H9 (cell line): Measurements from ENCODE around the gene POLN. TPM values are rescaled to one million over a fixed set of nuclear protein-coding genes. Genes with fewer than 3 reads are reported as not detected.

Experiments
- DNase-seq: peaks from one replicate; pipeline ENCODE4 v3.0.0-alpha.2; 2017
- H2AFZ ChIP-seq: one replicate; pipeline ENCODE4 v1.6.1; 2013; ENCODE audit warnings: mild to moderate bottlenecking, low read length, control low read depth, moderate library complexity
- H2AK5ac ChIP-seq: 2 replicates; pipeline ENCODE4 v1.6.1; 2013; ENCODE audit warnings: low read length, control low read depth, mixed read lengths; ENCODE audit not compliant: insufficient read length
- H2BK120ac ChIP-seq: one replicate; pipeline ENCODE4 v1.6.1; 2013; ENCODE audit warnings: low read depth, mild to moderate bottlenecking, low read length, control low read depth, inconsistent platforms; ENCODE audit not compliant: poor library complexity, severe bottlenecking
- H2BK12ac ChIP-seq: 2 replicates; pipeline ENCODE4 v1.6.1; 2013; ENCODE audit warnings: low read length, control low read depth, mixed read lengths, low read depth; ENCODE audit not compliant: insufficient read length
- H2BK15ac ChIP-seq: 2 replicates; pipeline ENCODE4 v1.6.1; 2013; ENCODE audit warnings: low read depth, low read length, control low read depth
- H2BK20ac ChIP-seq: one replicate; pipeline ENCODE4 v1.6.1; 2013; ENCODE audit warnings: low read depth, mild to moderate bottlenecking, low read length, control low read depth, inconsistent platforms; ENCODE audit not compliant: poor library complexity, severe bottlenecking
- H2BK5ac ChIP-seq: 2 replicates; pipeline ENCODE4 v1.6.1; 2013; ENCODE audit warnings: low read length, control low read depth, mixed read lengths; ENCODE audit not compliant: insufficient read length
- H3K14ac ChIP-seq: 2 replicates; pipeline ENCODE4 v1.6.1; 2013; ENCODE audit warnings: low read length, control low read depth; ENCODE audit not compliant: insufficient read depth
- H3K18ac ChIP-seq: 2 replicates; pipeline ENCODE4 v1.6.1; 2013; ENCODE audit warnings: low read depth, mild to moderate bottlenecking, mixed read lengths, low read length, control low read depth; ENCODE audit not compliant: insufficient read length
- H3K23ac ChIP-seq: 2 replicates; pipeline ENCODE4 v1.6.1; 2013; ENCODE audit warnings: low read length, control low read depth, mixed read lengths, low read depth; ENCODE audit not compliant: insufficient read length
- H3K23me2 ChIP-seq: 2 replicates; pipeline ENCODE4 v1.6.1; 2013; ENCODE audit warnings: low read depth, mild to moderate bottlenecking, mixed read lengths, low read length, control low read depth; ENCODE audit not compliant: insufficient read length, poor library complexity, severe bottlenecking
- H3K27ac ChIP-seq: 2 replicates; pipeline ENCODE4 v1.5.1; 2013; ENCODE audit warnings: low read length, control low read depth, mixed read lengths, low read depth; ENCODE audit not compliant: insufficient read length
- H3K27me3 ChIP-seq: 2 replicates; pipeline ENCODE4 v1.6.1; 2013; ENCODE audit warnings: low read length, control low read depth, inconsistent platforms; ENCODE audit not compliant: insufficient read depth
- H3K4ac ChIP-seq: 2 replicates; pipeline ENCODE4 v1.6.1; 2013; ENCODE audit warnings: low read depth, mild to moderate bottlenecking, control low read depth, inconsistent platforms, low read length, moderate library complexity
- H3K4me1 ChIP-seq: 2 replicates; pipeline ENCODE4 v1.6.1; 2013; ENCODE audit warnings: low read length, control low read depth, inconsistent platforms; ENCODE audit not compliant: insufficient read depth
- H3K4me2 ChIP-seq: 2 replicates; pipeline ENCODE4 v1.6.1; 2013; ENCODE audit warnings: low read length, control low read depth, mixed read lengths; ENCODE audit not compliant: insufficient read length, insufficient read depth
- H3K56ac ChIP-seq: 2 replicates; pipeline ENCODE4 v1.6.1; 2013; ENCODE audit warnings: low read depth, mild to moderate bottlenecking, mixed read lengths, low read length, control low read depth; ENCODE audit not compliant: insufficient read length
- H3K79me1 ChIP-seq: 2 replicates; pipeline ENCODE4 v1.6.1; 2013; ENCODE audit warnings: low read depth, mild to moderate bottlenecking, moderate library complexity, low read length, control low read depth, inconsistent platforms; ENCODE audit not compliant: insufficient read depth, poor library complexity, severe bottlenecking
- H3K79me2 ChIP-seq: 2 replicates; pipeline ENCODE4 v1.6.1; 2013; ENCODE audit warnings: low read length, control low read depth, inconsistent platforms; ENCODE audit not compliant: insufficient read depth
- H3K9ac ChIP-seq: 2 replicates; pipeline ENCODE4 v1.6.1; 2013; ENCODE audit warnings: low read length, control low read depth, mixed read lengths; ENCODE audit not compliant: insufficient read length; ENCODE audit errors: extremely low read depth
- H3K9me3 ChIP-seq: one replicate; pipeline ENCODE4 v1.6.1; 2013; ENCODE audit warnings: low read depth, low read length, inconsistent platforms; ENCODE audit not compliant: control insufficient read depth
- H3T11ph ChIP-seq: one replicate; pipeline ENCODE4 v1.6.1; 2013; ENCODE audit warnings: mild to moderate bottlenecking, low read length, control low read depth, inconsistent platforms
- H4K20me1 ChIP-seq: one replicate; pipeline ENCODE4 v1.6.1; 2013; ENCODE audit not compliant: control insufficient read depth, insufficient read length, insufficient read depth
- H4K5ac ChIP-seq: 2 replicates; pipeline ENCODE4 v1.6.1; 2013; ENCODE audit warnings: low read depth, mild to moderate bottlenecking, mixed read lengths, low read length, control low read depth; ENCODE audit not compliant: insufficient read length
- H4K8ac ChIP-seq: replicated peaks from 2 replicates; pipeline ENCODE4 v1.6.1; 2013; ENCODE audit warnings: low read length, control low read depth, mixed read lengths, low read depth; ENCODE audit not compliant: insufficient read length
- H4K91ac ChIP-seq: 2 replicates; pipeline ENCODE4 v1.6.1; 2013; ENCODE audit warnings: low read depth, mild to moderate bottlenecking, moderate library complexity, mixed read lengths, low read length, control low read depth; ENCODE audit not compliant: insufficient read length
- H3K27ac Mint-ChIP-seq, 3 experiments: 2 replicates in 2 of 3; 3 replicates in 1 of 3; pipeline ENCODE4 v1.8.0; 2020 to 2021; ENCODE audit warnings: mixed read lengths in 3 of 3, mild to moderate bottlenecking in 1 of 3, moderate library complexity in 1 of 3
- H3K27me3 Mint-ChIP-seq: 2 replicates; pipeline ENCODE4 v1.8.0; 2021; ENCODE audit warnings: low read depth, mild to moderate bottlenecking, moderate library complexity, mixed read lengths
- H3K36me3 Mint-ChIP-seq, 3 experiments: 2 replicates in 2 of 3; 3 replicates in 1 of 3; pipeline ENCODE4 v1.8.0; 2020 to 2021; ENCODE audit warnings: low read depth in 3 of 3, mixed read lengths in 3 of 3; ENCODE audit not compliant: insufficient read depth in 1 of 3
- H3K4me1 Mint-ChIP-seq, 2 experiments: 2 replicates each; pipeline ENCODE4 v1.8.0; 2020; ENCODE audit warnings: mixed read lengths in 2 of 2
- H3K4me3 Mint-ChIP-seq, 2 experiments: 2 replicates in 1 of 2; 3 replicates in 1 of 2; pipeline ENCODE4 v1.8.0; 2020 to 2021; ENCODE audit warnings: mild to moderate bottlenecking in 2 of 2, mixed read lengths in 2 of 2, moderate library complexity in 1 of 2
- H3K9me3 Mint-ChIP-seq, 2 experiments: 2 replicates in 1 of 2; 3 replicates in 1 of 2; pipeline ENCODE4 v1.8.0; 2020; ENCODE audit warnings: mild to moderate bottlenecking in 2 of 2, mixed read lengths in 2 of 2, moderate library complexity in 1 of 2
- WGBS: extraction: QIAGEN DNeasy Blood & Tissue Kit; methylation state at CpG from one replicate; pipeline ENCODE4 v1.1.7; 2013; ENCODE audit warnings: missing lambda C conversion rate, low lambda C conversion rate, mixed read lengths; ENCODE audit not compliant: insufficient read length; ENCODE audit errors: extremely low coverage; 5-methylcytosine and 5-hydroxymethylcytosine counted together
- total RNA-seq: library from RNA; stranded (reverse); gene quantifications from 2 replicates; pipeline ENCODE4 v1.2.1, GENCODE V29; 2021
- TF ChIP-seq, protein P1 (sequence below): fragments of 200-600 bp; sonication (generic); conservative IDR thresholded peaks from 3 replicates; pipeline ENCODE4 v1.8.0; 2021; ENCODE audit warnings: antibody characterized with exemption, mild to moderate bottlenecking

Gene POLN
- total RNA-seq, 1 experiment from 2014 or later: 0.74 TPM

DNA sequence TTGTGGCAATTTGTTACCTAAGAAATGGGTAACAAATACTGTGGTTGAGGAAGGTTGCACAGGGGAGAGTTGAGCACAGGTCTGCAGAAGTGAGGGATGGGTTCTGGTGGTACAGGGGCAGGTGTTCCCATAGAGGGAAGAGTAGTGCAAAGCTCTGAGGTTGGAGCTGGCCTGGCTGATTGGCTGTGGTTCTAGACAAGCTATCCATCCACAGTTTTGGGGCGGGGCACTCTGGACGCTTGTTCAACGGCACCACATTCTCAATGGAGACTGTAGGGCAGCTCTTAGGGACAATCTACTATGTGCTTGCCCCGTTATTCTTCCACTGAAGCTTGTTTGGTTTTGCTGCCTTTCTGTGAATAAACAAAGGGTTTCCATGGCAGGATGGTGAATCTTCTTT, 147.4 kb downstream of the POLN start:
- Mint-ChIP-seq H3K27me3 (peaks cover 23% of the 10 kb centered on the region), H3K9me3 (peaks cover 11 to 12% of the 10 kb centered on the region in 2 experiments), H3K36me3 (peaks cover 2 to 4% (median 4%) of the 10 kb centered on the region in 3 experiments; a peak in 5 of 7 replicates), H3K27ac (no peak overlapping the region; a peak in 1 of 7 replicates), H3K4me3 (no peak overlapping the region), H3K4me1 (no peaks in the 10 kb centered on the region)
- TF ChIP-seq, protein P1, sequence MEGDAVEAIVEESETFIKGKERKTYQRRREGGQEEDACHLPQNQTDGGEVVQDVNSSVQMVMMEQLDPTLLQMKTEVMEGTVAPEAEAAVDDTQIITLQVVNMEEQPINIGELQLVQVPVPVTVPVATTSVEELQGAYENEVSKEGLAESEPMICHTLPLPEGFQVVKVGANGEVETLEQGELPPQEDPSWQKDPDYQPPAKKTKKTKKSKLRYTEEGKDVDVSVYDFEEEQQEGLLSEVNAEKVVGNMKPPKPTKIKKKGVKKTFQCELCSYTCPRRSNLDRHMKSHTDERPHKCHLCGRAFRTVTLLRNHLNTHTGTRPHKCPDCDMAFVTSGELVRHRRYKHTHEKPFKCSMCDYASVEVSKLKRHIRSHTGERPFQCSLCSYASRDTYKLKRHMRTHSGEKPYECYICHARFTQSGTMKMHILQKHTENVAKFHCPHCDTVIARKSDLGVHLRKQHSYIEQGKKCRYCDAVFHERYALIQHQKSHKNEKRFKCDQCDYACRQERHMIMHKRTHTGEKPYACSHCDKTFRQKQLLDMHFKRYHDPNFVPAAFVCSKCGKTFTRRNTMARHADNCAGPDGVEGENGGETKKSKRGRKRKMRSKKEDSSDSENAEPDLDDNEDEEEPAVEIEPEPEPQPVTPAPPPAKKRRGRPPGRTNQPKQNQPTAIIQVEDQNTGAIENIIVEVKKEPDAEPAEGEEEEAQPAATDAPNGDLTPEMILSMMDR: no peak
- Histone ChIP-seq H3K27me3 (no peaks in the 10 kb centered on the region), H2BK120ac (no peak overlapping the region), H3K4ac (no peak overlapping the region), H3K18ac (no peak overlapping the region), H3K79me1 (no peaks in the 10 kb centered on the region), H4K8ac (no peak overlapping the region), H2BK20ac (no peak overlapping the region), H4K91ac (no peak overlapping the region), H3K4me1 (no peaks in the 10 kb centered on the region), H2AFZ (no peak overlapping the region), H3K23ac (no peak overlapping the region), H2BK12ac (no peak overlapping the region), H4K20me1 (no peaks in the 10 kb centered on the region), H2BK5ac (no peak overlapping the region), H3K79me2 (no peaks in the 10 kb centered on the region), H3K9ac (no peak overlapping the region), H3K14ac (no peak overlapping the region), H3K4me2 (no peak overlapping the region), H4K5ac (no peak overlapping the region), H3K9me3 (no peaks in the 10 kb centered on the region), H3T11ph (no peak overlapping the region), H3K27ac (no peak overlapping the region), H3K23me2 (no peaks in the 10 kb centered on the region), H2AK5ac (no peak overlapping the region), H3K56ac (no peak overlapping the region), H2BK15ac (no peak overlapping the region)
- no peak for DNase-seq
- no CpG with 5 or more reads among the region's 4 CpGs for WGBS
